Stimulated activated CD4-positive, alpha-beta T cell treated with anti-CD3 and anti-CD28 coated beads, Interleukin-2, amount 100 ng/mL, for 24 hours (primary cell): Measurements from ENCODE around the gene AP3S2.
A peak's percentile ranks its signal among the peaks of the same experiment; 100 is the strongest.
"Not testable (repeated sequence)": the region's sequence is repeated elsewhere in the genome, so short reads cannot be mapped to it uniquely, and the experiment has no call there.

Source experiments
- DNase-seq, 2 donors: peaks; one replicate each; pipeline ENCODE4 v3.0.0-alpha.2; 2020

The AP3S2 gene

DNA sequence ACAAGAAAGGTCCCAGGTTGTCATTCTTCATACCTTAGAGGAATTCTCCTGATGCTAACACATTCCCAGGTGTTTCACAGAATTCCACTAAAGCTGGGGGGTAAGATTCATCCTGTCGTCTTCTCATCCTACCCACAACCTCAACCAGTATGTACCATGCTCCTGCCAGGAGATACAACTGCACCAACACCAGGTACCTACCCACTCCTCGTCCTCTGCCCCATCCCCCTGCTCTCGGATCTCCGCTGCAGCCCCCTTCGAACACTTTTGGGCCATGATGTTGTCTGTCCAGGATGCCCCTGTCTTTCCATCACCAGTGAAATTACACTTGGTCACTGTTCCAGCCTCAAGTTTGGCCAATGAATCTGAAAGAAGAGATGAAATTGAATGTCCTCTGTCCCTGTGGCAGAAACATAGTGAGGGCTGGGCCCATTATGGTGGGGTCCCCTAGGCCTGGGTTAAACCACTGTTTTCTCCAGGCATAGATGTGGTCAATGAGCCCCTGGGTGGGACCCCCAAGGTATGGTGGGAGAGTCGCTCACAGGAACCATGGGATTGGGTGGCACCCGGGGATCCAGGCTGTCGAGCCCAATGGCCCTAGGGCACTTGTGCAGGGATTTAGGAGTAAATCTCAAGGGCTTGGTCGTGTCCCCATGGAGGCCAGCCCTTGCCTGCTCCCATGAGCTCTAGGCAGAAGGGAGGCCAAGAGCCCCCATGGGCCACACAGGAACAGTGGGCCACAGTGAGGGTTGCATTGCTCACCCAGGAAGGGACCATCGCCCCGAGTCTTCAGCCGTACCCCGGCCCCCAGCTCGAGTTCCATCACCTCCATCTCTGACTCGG, 9.4 kb upstream of the AP3S2 start:
- DNase-seq = no peak

DNA sequence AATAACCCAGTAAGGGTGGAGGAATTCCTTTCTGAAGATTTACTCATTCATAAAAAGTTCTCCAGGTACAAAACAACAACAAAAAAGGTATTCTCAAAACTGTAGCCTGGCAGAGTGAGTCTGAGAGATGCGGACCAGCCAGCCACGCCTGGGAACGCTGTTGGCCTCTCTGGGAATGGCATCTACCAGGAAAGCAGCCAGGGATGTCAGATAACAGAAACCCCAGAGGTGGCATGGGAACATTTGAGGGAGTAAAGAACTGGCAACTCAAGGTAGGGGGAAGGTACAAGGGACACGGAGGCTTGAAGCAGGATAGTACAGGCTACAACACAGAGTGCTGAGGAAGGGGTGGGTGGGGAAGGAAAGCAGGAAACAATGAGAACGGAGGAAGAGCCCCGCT, 7.1 kb upstream of the AP3S2 start:
- no peak for DNase-seq

DNA sequence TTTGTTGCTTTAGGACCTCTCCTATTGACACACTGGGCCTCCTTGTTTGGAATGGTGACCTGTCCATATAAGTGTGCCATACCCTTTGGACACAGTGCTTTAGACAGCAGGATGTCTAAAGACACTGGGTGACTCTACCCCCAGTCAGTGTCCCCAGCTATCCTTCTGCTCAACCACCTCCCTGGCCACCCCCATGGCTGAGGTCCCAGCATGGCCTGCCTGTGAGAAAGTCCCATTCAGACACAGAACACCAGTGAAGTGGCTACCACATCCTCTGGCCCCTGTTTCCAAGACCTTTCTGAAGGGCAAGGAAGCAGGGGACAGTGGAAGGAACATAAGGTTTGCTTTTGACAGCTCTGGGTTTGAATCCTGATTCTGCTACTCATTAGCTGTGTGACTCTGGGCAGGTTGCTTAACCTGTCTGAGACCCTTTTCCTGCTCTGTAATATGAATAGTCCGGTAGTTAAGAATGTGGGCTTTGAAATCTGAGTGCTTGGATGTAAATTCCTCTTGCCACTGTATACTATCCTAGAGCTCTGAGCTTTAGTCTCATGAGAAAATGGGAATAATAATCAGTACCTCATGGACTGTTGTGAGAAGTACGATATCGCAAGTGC, 6.3 kb upstream of the AP3S2 start:
- DNase-seq = no peak

DNA sequence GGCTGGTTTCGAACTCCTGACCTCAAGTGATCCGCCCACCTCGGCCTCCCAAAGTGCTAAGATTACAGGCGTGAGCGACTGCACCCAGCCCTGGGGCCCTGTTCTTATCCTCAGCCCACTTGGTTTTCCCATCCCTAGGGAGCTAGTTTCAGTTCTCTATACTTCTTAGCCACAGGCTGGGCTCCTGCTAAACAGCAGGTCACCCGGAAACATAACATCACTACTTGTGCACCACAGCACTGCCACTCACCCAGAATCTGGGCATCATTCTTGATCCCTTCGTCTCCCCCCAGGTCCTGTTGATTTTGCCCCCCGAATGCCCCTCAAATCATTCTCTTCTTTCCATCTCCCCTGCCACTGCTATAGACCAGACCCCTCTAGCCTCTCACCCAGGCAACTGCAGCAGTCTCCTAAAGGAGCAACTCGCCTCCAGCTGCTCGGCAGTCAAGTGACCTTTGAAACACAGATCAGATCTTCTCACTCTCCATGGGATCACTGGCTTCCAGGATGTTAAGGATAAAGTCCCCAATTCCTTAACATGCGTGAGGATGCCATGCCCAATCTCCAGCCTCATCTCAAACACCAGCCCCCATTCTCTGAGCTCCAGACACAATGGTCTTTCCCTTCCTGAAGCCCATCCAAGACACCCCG, 5.6 kb upstream of the AP3S2 start:
- DNase-seq = no peak

DNA sequence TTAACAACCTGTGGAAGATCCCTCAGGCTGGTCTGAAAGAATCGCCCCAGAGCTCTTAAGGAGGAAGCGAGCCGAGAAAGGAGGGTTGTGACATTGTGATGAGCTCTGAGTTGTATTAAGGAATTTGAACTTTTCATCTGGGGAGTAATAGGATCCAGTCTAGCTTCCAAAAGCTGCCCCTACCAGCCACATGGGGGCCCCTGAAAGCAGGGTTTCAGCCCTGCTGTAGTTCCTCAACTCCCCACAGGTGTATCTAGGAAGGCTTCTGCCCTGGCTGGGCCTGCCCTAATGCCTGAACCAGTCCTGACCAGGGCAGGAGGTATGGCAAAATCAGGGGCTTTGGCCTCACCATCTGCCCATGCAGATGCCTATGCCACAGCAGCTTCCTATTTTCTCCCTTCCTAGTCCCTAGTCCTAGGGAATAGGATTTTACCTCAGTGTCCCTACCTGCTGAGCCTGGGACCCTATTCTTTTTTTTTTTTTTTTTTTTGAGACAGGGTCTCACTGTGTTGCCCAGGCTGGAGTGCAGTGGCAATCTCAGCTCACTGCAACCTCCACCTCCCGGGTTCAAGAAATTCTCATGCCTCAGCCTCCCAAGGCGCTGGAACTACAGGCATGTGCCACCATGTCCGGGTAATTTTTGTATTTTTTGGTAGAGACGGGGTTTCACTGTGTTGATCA, 5.0 kb upstream of the AP3S2 start:
- peak; percentile 35 to 43 for DNase-seq

DNA sequence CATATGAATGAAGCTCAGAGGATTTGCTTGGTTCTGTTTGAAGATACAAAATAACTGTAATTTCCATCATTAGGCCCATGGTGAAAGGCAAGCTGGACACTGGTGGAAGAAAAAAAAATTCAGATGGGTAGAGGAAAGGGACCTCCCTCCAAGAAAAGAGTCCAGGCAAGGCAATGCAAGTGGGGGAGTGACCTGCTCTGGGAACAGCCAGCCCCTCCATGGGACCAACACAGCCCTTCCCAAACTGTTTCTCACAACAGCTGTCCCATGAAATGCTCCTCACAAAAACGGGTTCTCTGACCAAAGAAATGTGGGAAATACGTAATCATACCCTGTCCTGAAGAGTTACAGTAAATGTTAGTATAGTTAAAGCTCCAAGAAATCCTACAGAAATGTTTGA, 4.4 kb upstream of the AP3S2 start:
- no peak for DNase-seq

DNA sequence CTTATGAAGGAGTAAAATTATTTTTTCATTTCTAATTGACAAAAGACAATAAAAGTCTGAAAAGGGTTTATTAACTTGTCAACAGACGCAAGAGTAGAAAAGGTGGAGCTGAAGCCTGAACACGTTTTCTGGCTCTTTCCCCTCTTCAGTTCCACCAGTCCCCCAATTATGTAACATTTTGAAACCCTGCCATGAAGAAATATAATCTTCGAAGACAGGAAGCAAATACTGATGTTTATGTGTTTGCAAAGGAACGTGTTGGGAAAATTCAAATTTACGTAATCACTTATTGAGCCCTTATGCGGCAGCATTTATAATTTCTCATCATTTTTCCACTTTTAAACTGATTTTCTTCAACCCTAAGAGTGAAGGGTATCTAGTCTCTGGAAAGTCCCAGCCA, 767 bp downstream of the AP3S2 start:
- no peak for DNase-seq

DNA sequence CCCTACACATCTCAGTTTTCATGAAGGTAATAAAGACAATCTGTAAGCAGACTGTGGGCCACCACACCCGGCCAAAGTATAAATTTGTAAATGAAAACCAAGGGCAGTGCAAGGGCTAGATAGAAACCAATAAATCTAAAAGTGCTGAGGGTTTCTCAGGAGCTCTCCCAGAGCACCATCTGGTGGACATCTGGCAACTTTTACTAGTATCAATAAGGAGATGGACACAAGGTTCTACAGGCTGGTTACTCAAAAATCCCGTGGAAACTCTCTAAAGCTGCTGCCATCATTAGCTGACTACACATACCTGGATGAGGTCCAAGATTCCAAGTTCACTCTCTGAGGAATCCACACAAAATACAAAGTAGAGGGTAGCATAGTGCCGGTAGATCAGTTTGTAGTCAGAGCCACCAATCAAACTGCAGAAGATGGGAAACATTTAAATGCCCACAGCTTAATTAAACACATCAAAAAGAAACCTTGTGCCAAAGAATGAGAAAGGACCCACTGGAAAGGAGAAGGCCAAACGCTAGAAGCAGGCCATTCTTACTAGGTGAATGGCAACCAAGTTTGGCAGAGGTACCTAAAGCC, 5.5 kb downstream of the AP3S2 start:
- DNase-seq = no peak

DNA sequence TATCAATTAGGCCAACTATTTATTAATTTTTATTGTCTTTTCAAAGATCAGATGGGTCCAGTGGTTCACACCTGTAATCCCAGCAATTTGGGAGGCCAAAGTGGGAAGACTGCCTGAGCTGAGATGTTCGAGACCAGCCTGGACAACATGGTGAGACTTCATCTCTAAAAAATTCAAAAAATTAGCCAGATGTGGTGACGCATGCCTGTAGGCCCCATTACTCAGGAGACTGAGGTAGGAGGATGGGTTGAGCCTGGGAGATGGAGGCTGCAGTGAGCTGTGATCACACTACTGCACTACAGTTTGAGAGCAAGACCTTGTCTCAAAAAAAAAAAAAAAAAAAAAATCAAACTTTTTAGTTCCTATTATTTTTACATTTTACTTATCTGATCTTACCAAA, 8.2 kb downstream of the AP3S2 start:
- DNase-seq = no peak

DNA sequence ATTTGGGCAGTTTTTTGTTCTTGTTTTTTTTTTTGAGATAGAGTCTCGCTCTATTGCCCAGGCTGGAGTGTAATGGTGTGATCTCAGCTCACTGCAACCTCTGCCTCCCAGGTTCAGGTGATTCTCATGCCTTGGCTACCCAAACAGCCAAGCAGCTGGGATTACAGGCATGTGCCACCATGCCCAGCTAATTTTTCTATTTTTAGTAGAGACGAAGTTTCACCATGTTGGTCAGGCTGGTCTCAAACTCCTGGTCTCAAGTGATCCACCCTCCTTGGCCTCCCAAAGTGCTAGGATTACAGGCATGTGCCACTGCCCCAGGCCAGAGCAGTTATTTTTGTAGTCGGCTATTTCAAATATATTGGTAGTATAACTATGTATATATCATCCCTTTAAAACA, 8.6 kb downstream of the AP3S2 start:
- DNase-seq = not testable (repeated sequence)

DNA sequence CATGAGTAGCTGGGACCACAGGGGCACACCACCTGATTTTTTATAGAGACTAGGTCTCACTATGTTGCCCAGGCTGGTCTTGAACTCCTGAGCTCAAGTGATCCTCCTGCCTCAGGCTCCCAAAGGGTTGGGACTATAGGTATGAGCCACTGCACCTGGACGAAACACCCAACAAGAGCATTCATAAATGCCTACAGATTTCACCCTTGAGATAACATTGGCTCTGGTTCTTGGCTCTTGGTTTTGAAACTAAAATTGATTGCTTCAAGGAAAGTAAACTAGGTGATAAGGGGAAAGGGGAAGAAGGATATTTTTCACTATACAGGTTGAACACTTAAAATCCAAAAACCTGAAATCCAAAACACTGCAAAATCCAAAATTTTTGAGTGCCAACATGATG, 10.3 kb downstream of the AP3S2 start:
- no peak for DNase-seq

DNA sequence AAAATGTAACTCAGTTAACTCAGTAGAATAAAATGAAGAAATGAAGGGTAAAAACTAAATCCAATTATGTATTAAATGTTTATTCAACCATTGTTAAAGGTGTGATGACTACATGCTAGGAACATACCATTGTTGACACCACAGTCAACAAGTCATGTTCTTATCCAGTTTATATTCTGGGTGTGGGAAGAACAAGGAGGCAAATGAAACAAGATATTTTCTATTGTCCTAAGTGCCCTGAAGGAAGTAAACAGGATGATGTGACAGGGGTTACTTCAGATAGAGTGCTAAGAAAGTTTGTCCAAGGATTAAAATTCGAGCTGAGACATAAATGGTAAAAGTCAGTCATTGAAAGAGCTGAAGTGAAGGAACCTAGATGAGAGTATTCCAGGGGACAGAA, 13.1 kb downstream of the AP3S2 start:
- no peak for DNase-seq

DNA sequence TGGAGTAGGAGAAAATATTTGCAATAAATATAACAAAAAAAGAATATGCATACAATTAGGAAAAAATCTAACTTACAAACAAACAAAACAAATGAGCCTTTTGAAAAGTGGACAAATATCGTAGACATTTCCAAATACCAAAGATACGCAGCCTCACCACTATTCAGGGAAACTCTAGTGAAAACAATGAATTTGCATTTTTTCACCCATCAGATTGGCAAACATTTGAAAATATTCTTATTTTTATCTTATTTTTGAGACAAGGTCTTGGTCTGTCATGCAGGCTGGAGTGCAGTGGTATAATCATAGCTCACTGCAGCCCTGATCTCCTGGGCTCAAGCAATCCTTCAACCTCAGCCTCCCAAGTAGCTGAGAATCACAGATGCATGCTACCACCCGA, 15.5 kb downstream of the AP3S2 start:
- DNase-seq = no peak

DNA sequence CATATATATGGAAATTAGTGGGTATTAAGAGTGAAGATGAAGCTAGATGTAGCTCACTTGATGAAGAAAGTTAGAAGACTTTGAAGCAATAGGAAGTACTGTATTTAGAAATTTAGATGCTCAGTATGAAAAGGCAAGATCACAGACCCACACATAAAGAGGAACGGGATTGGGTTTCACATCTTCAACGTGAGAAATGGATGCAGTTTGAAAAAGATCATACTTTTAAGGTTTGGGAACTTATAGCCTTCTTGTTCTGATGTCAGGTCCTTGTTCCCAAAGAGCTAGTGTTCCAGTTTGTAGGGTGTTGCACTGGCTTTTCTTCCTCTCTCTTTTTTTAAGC, 16.7 kb downstream of the AP3S2 start:
- DNase-seq = no peak

DNA sequence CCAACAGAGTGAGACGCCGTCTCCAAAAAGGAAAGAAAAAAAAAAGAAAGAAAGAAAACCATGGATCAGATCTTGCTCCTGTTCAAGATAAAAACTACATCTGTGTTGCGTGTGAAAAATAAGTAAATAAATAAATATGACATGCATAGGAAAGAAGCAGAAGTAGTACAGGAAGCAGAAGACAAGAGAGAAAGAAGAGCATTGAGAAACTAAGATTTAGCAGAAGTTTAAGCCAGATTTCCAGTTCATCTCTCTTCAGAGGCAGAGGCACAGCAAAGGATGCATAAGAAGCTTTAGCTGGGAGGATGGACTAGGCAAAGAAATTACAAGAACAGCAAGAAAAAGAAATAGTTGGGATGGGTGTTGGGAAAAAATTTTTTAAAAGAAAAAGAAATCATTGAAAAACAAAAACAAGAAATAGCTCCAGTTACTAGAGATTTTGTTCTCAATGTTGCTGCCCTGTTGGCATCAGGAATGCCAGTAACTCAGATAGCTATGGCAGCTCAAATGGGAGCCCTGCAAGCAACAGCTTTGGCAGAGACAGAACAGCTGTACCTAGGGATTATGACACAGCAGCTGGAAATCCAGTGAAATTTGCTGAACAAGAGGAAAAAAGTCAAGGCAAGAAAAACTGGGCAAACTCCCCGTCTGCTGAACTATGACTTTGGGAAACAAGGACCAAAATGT, 17.3 kb downstream of the AP3S2 start:
- DNase-seq = no peak

DNA sequence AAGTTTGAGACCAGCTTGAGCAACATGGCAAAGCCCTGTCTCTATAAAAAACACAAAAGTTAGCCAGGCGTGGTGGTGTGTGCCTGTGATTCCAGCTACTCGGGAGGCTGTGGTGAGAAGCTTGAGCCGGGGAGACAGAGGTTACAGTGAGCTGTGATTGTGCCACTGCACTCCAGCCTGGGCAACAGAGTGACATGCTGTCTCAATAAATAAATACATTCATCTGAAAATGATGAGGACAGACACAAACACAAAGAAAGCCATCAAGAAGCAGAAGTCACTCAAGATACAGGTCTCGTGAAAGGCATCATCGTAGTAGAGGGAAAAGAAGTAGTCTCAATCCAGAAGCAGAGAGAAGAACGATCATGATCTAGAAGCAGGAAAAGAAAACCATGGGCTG, 18.1 kb downstream of the AP3S2 start:
- no peak for DNase-seq

DNA sequence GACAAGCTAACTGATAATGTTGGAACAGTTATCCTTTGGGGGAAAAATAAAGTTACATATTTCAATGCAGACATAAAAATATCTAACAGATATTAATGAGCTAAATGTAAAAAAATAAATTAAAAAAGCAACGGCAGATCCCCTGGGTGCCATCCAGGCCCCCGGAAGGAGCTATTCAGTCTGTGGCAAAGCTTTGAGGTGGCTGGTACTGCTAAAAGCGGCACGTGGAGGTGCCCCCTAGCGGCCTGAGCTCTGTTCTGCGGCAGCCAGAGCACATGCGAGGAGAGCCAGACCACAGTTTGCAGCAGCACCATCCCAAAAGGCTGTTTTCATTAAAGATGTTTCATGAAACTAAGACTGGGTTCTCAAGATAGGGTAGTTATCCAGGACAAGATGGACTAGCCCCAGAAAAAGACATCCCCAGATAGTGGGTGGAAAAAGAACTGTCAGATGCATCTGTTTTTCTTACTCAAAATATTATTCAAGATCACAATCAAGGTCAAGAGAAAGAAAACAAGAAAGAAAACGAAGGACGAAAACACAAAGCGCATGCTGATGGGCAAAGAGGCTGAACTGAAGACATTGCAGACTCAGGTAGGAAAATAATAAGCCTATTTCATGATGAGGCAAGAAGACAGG, 18.7 kb downstream of the AP3S2 start:
- DNase-seq = peak; percentile 85 to 89

DNA sequence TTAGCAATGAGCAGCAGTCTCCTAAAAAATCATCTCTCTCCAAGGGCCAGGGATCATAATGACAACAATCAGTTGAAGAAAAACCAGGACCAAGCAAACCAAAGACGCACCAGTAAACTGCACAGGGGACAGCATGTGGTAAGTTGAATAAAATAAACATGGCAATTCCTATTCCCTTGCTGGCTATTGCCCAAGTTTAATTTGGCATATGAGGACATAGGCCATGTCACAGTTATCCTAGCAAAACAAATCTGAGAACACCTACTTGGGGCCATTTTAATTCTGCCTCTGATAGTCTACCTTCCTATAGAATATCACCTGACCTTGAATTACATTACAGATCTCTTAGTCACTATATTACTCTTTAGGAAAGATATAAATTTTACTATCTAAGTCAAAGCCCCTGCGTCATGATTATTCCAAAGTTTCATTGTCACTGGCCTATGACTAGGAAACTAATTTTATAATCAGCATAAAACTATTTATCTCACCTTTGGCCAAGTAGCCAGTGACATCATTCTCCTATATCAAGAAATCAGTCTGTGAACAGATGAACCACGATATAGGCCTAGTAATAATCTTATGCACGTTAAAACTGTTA, 23.0 kb downstream of the AP3S2 start:
- no peak for DNase-seq

DNA sequence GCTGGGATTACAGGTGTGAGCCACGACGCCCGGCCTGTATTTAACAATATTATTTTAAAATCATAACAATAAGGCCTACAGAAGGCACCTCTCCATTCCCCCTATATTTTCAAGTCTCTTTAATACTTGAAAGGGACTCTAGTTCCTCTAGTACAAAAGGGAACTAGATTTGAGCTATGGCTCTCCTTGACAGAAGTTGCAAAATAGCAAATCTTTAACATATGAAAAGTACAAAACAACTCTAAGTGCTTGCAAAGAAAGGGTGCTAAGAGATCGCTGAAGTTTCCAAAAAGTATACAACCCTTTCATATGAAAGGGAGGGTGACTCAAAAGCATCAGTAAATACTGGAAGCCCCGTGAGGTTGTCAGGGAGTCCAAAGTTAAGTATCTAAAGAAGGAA, 23.8 kb downstream of the AP3S2 start:
- DNase-seq = no peak

DNA sequence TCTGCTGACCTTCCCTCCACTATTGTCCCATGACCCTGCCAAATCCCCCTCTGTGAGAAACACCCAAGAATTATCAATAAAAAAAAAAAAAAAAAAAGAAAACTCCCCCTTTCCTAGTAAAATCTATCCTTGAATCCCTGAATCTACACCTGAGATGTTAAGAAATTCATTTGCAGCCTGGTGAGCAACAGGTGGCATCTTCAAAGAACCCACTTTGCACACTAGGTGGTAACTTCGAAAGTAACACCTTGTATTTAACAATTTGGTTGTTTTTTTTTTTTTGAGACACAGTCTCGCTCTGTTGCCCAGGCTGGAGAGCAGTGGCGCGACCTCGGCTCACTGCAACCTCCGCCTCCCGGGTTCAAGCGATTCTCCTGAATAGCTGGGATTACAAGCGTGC, 24.3 kb downstream of the AP3S2 start:
- DNase-seq = not testable (repeated sequence)

DNA sequence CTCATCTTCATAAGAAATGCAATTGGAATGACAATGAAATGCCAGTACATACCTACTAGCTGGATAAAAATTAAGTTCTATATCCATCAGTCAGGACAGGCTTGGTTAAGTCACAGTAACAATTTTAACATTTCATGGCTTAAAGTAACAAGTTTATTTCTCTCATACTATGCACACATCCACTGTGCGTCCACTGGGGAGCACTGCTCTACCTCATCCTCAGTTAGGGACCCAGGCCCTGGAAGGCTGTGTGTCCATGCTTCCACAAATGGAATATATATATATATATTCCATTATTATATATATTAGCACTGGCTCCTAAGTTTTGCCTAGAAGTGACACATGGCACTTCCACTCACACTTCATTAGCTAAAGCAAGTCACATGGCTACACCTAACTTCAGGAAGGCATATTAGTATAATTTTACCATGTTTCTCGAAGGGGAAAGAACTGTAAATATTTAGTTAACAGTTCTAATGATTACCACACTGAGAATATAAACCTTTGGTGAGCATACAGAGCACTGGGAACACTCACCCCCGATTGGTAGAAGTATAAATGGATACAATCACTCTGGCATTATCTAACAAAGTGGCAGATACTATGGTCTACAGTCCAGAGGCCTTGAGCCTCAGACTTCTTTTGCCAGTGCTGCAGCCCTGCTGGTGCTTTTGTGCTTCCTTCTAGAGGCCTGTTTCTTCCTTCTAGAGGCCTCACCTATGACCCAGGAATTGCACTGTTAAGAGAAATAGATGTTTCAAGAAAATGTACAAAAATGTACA, 28.6 kb downstream of the AP3S2 start:
- DNase-seq = no peak
